GM21576 (cell line): ENCODE results near the gene ZDHHC11.
"Not testable (repeated sequence)": the region's sequence is repeated elsewhere in the genome, so short reads cannot be mapped to it uniquely, and the experiment has no call there.

Experiments
- ATAC-seq: cut with Tn5 transposase; IDR thresholded peaks from one replicate; pipeline ENCODE4 v1.9.1; 2021; ENCODE audit warnings: mild to moderate bottlenecking, moderate library complexity; ENCODE audit not compliant: unreplicated experiment

The ZDHHC11 gene

DNA sequence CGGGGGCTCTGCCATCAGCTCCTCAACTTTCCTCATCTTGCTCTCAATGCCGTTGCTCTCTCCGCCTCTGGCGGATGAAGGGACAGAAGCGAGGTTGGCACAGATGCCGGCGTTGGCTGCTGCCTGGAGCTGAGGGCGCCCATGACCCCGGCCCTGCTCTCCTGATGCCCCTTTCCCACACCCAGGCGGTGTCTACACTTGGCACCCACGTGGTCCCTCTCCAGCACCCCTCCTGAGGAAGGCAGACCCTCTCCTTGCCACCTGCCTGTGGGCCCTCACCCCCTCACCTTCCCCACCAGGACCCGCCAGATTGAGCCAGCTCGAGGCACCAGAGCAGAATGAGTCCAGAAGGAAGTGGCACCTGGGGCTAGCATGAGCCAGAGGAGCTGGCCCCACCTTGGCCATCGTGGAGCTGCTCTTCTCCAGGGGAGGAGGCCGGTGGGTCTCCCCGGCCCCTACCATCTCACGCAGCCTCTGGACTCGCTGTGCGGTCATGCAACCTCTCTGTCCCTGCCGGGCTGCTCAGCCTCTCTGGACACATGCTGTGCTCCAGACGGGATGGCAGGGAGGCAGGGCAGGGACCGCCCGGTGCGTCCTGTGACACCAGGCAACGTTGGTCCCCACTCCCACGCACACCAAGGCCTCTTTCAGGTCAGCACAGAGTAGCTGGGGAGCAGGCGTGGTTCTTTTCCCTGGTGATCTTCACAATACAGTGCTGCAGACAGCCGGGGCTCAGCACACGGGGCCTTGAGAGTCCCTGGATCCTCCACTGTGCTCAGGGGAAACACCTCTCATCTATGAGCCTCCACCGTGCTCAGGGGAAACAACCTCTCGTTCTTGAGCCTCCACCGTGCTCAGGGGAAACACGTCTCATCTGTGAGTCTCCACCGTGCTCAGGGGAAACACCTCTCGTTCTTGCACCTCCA is 4.8 kb downstream of the ZDHHC11 start:
- ATAC-seq: not testable (repeated sequence)

- ATAC-seq: not testable (repeated sequence)
Measured at GRCh38 chr5:845031-845675, 5.6 kb downstream of the ZDHHC11 start.

- not testable (repeated sequence) for ATAC-seq
Measured at GRCh38 chr5:844426-844825, 6.4 kb downstream of the ZDHHC11 start.

DNA sequence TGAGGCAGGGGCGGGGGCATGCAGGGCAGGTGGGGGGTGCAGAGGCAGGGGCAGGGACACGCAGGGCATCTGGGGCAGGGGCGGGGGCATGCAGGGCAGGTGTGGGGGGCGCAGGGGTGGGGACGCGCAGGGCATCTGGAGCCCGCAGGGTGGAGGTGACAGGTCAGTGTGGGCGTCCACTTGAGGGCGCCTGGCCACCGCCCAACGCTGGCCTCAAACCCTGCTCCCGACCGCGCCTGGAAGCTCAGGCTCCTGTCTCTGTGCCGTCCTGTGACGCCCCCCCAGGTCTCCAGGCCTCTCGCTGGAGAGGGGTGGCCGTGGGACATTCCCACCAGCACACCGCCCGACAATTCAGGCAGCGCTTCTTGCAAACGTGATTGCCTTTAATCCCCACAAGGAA is 6.9 kb downstream of the ZDHHC11 start:
- ATAC-seq: not testable (repeated sequence)

- not testable (repeated sequence) for ATAC-seq
Measured at GRCh38 chr5:843371-843770, 7.4 kb downstream of the ZDHHC11 start.

GRCh38 chr5:842402-843221 is 8.2 kb downstream of the ZDHHC11 start:
- not testable (repeated sequence) for ATAC-seq

DNA sequence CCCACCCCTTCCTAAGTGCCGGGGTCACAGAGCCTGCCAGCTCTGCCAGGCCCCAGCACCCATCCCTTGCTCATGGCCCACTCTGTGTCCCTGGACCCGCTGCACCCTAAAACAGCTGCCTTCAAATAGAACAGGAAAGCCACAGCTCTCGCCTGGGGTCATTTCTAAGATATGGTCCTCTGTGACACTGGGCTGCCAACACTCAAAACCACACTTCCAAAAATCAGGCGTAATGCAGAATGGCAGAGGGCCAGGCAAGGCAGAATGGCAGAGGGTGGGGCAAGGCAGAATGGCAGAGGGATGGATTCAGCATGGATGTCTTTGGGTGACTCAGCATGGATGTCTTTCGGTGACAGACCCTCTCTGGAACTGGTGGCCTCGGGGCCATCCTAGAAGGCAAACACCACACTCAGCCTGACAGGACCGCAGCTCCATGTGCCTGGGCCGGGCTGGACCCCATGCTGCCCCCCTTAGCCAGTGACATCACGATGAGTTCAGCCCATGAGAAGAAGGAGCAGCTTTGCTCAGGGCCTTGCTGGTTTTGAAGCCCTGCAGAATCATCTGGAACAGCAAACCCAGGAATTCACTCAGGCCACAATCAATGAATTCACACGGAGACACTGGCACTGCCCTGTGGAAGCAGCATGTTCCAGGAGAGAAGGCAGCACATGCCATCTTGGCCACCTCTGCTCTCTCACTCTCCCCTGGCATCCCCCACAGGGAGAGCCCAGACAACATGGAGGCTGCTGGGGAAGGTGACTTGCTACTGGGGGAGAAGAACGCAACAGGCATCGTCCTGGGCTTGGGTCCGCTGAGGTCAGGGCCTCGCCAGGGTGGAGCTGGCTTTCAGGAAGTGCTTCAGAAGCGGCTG is 9.0 kb downstream of the ZDHHC11 start:
- not testable (repeated sequence) for ATAC-seq

DNA sequence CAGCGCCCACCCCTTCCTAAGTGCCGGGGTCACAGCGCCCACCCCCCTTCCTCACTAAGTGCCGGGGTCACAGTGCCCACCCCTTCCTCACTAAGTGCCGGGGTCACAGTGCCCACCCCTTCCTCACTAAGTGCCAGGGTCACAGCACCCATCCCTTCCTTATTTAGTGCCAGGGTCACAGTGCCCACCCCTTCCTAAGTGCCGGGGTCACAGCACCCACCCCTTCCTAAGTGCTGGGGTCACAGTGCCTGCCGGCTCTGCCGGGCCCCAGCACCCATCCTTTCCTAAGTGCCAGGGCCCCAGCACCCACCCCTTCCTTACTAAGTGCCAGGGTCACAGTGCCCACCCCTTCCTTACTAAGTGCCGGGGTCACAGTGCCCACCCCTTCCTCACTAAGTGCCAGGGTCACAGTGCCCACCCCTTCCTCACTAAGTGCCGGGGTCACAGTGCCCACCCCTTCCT is 9.8 kb downstream of the ZDHHC11 start:
- ATAC-seq: not testable (repeated sequence)

DNA sequence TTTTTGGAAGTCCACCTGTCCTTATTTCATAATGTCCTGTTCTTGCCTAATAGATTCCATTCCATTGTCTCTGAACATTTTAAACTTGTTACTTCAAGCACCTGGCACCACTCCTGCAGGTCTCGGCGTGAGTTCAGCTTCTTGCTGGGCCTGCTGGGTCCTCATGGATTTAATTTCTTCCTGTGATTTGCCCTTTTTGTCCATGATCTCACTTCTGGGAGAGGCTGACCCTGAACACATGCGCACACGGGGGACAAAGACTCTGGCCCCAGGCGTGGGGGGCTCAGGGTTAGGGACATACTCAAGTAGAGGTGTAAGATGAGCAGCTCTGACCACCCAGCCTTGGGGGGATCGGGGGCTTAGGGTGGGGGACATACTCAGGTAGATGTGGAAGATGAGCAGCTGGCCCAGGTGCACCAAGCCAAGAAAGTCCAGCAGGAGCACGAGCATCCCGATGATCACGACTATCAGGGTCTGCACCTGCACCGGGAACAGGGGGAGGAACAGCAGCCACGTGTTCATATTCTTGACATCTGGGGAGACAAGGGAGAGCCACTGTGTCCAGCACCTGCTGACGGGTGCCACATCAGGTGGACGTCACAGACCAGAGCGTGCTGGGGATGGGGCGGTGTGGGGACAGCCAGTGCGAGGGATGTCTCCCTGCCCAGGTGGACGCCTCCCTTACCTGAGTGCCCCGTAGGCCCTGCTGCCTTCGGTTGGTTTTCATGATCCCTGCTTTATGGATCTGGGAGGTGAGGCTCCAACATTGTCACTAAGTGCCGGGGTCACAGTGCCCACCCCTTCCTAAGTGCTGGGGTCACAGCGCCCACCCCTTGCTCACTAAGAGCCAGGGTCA is 10.4 kb downstream of the ZDHHC11 start:
- not testable (repeated sequence) for ATAC-seq

DNA sequence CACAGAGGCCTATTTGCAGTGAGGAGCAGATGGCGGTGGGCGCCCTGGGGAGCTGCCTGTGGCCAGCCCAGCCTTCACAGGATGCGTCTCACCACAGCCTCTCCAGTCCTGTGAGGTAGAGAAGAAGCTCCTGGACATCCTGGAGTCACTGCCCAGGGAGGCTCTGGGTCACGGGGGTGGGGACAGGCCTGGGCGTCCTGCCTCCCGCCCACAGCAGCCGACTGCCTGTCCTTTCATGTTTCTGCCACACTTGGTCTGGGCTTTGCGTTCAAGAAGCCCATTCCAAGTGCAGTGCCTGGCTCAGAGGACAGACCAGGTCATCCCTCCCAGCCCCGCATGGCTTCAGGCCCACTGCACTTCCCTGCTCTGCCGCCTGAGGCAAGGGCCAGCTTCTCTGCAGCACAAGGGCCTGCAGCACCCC is 12.3 kb downstream of the ZDHHC11 start:
- ATAC-seq: not testable (repeated sequence)

DNA sequence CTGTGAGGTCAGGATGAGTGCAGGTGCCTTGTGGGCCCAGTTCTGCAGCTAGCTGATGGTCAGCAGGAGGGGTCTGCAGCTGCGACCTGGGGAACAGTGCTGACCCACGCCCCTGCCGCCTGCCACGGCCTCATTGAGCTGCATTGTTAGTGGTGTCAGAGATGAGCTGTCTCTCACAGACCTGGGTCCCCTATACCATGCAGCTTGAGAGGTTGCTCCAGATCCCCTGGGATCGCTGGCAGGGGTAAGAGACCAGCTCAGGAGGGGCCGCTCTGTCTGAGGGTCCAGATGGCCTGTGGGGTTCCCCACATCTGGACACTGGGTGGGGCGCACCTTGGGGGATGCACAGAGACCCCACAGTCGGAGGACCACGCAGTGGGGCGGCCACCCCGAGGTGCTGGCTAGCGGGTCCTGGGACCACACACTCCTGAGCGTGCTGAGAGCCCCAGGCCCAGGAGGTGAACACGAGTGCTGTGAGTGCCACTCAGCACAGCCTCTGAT is 13.1 kb downstream of the ZDHHC11 start:
- not testable (repeated sequence) for ATAC-seq

DNA sequence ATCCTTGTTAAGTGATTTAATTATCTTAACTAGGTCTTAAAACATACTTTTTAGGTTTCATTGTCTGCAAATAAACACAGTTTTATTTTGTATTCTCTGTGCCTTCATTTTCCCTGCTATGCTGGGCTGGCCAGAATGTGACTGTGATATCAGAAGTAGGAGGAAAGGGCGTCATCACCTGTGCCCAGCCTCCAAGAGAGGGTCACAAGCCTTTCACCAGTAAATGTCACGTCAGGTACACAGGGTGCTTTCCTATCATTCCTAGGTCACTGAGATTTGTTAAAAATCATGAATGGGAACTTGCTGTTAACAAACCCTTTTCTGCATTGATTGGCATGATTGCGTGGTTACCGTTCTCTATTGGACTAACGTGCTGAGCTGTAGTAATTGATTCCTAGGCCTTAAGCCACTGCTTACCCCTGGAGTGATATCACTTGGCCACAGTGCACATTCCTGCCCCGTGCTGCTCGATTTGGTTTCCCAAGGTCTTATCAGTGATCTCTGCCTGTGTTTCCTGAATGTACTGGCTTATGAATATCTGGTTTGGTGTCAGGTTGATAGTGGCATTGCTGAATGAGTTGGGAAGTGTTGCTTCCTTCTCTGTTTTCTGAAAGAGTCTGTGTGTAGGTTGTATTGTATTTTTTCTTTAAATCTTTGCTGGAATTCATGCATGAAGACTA is 14.7 kb downstream of the ZDHHC11 start:
- ATAC-seq: not testable (repeated sequence)

- ATAC-seq: not testable (repeated sequence)
Measured at GRCh38 chr5:834013-834412, 16.8 kb downstream of the ZDHHC11 start.

DNA sequence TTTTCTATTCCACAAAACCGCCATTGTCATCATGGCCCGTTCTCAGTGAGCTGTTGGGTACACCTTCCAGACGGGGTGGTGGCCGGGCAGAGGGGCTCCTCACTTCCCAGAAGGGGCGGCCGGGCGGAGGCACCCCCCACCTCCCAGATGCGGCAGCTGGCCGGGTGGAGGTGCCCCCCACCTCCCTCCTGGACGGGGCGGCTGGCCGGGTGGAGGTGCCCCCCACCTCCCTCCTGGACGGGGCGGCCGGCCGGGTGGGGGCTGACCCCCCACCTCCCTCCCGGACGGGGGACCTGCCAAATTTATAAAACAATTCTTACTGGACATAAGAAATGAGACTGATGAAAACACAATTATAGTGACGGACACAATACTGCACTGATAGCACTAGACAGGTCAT is 22.6 kb downstream of the ZDHHC11 start:
- ATAC-seq: not testable (repeated sequence)

GRCh38 chr5:825544-825943 is 25.2 kb downstream of the ZDHHC11 start:
- not testable (repeated sequence) for ATAC-seq

DNA sequence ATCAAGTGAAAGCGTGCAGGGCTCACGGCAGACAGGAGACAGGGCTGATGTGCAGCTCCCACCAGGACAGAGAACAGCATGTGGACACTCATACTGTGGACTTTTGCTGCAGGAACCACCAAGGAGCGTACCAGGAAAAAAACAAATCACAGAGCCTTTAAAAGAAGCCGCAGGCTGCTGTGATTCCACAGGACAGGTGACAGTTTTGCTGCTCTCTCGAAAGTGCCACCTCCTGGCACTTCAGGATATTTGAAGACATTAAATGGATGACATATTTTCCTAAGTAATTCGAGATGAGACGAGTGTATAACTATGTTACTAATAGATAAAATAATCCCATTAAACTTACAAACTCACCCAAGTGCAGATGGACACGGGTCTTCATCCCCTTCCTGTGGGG is 29.3 kb downstream of the ZDHHC11 start:
- ATAC-seq: no peak

DNA sequence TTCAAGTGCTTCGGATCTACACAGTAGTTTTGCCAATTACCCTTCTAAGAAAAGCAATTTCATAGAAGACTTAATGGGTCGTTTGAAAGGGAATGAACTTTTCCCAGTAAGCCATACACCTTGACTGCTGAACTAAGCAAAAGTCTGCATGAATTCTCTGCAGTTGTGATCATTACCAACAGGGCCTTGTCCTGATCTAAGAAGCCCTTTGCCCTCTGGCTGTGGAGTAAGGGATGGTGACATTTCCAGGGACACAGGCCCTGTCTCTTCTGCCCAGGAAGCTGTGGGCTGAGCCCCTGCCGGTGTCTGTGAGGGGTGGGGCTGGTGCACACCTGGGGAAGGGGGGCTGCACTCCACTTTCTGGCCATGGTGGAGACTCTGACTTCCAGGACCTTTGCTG is 30.5 kb downstream of the ZDHHC11 start:
- ATAC-seq: no peak

DNA sequence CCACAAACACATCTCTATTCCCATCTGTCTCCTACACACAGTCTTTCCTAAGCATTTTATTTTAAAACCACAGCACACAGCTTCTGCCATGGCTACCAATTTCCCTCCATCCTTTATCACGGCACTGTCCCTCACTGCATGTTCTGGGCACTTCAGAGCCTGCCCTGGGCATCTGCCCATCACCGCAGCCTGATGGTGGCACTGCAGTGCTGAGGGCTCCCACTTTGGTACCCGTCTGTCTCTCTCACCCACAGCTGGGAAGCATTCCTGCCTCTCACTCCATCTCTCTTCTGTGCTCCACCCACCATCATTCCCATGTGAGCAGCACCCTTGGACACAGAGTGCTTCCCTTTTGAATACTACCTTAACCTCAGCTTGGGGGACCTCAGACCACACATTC is 31.7 kb downstream of the ZDHHC11 start:
- no peak for ATAC-seq
